MCF 10A (cell line): ENCODE measurements around the gene DACT3. TPM values are rescaled to one million over a fixed set of nuclear protein-coding genes. Genes with fewer than 3 reads are reported as not detected.

ENCODE experiments used
- BruUV-seq: library from RNA; stranded (reverse); fragments of 400-500 nt; replicated peaks from 2 replicates; lab custom pipeline; 2021; lab: Mats Ljungman, UMichigan
- CTCF ChIA-PET: fragments of 300-600 bp; sonication (Branson Sonifier 250); formaldehyde crosslinking; extraction: SDS; loops from one replicate; lab custom pipeline; 2021; ENCODE audit warnings: antibody characterized with exemption, inconsistent platforms; lab: Yijun Ruan, JAX
- POLR2A ChIA-PET: fragments of 300-600, 350-650 bp; sonication (Branson Sonifier 250); formaldehyde crosslinking; extraction: SDS; loops from one replicate; lab custom pipeline; 2020; ENCODE audit warnings: antibody characterized with exemption, inconsistent platforms; lab: Yijun Ruan, JAX
- DNase-seq: peaks from one replicate; pipeline ENCODE4 v3.0.0-alpha.2; 2018; ENCODE audit not compliant: unreplicated experiment
- H3K27ac Mint-ChIP-seq: one replicate; pipeline ENCODE4 v1.8.0; 2022; ENCODE audit warnings: mild to moderate bottlenecking, low read depth, mixed read lengths; ENCODE audit not compliant: unreplicated experiment
- H3K27me3 Mint-ChIP-seq: one replicate; pipeline ENCODE4 v1.8.0; 2022; ENCODE audit warnings: mixed read lengths; ENCODE audit not compliant: insufficient read depth, unreplicated experiment
- H3K36me3 Mint-ChIP-seq: one replicate; pipeline ENCODE4 v1.8.0; 2022; ENCODE audit warnings: mild to moderate bottlenecking, moderate library complexity, mixed read lengths; ENCODE audit not compliant: insufficient read depth, unreplicated experiment
- H3K4me1 Mint-ChIP-seq: one replicate; pipeline ENCODE4 v1.8.0; 2022; ENCODE audit warnings: mixed read lengths; ENCODE audit not compliant: insufficient read depth, unreplicated experiment
- H3K4me3 Mint-ChIP-seq: one replicate; pipeline ENCODE4 v1.8.0; 2022; ENCODE audit warnings: mild to moderate bottlenecking, moderate library complexity, mixed read lengths; ENCODE audit not compliant: unreplicated experiment
- H3K9me3 Mint-ChIP-seq: one replicate; pipeline ENCODE4 v1.8.0; 2022; ENCODE audit warnings: mixed read lengths; ENCODE audit not compliant: unreplicated experiment
- intact Hi-C: fragments of 100-400 bp; cut with micrococcal nuclease; formaldehyde crosslinking; loops from 2 replicates; pipeline ENCODE4 v1.14.1; 2022
- total RNA-seq: library from RNA; stranded (reverse); gene quantifications from 2 replicates; pipeline ENCODE4 v1.2.3, GENCODE V29; 2022
- TF ChIP-seq, protein P1 (sequence below): fragments of 200-600 bp; IDR thresholded peaks from one replicate; pipeline ENCODE4 v1.8.0; 2022; ENCODE audit warnings: antibody characterized with exemption, mild to moderate bottlenecking; ENCODE audit not compliant: unreplicated experiment

DACT3 gene
- total RNA-seq, 1 experiment from 2014 or later: 0.09 TPM

DNA sequence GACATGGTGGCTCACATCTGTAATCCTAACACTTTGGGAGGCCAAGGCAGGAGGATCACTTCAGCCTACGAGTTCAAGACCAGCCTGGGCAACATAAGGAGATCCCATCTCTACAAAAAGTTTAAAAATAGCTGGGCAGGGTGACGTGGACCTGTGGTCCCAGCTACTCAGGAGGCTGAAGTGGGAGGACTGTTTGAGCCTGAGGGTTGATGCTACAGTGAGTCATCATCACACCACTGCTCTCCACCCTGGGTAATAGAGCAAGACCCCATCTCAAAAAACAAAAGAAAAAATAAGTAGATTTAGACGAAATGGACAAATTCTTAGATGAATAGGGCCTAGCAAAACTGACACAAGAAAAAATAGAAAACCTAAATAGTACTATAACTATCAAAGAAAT, 14.6 kb downstream of the DACT3 start:
- Mint-ChIP-seq H3K36me3 (peaks cover 6% of the 10 kb centered on the region), H3K27me3 (peaks cover 12% of the 10 kb centered on the region), H3K4me1 (no peaks in the 10 kb centered on the region), H3K4me3 (no peak overlapping the region), H3K27ac (no peak overlapping the region), H3K9me3 (no peaks in the 10 kb centered on the region)
- intact Hi-C loops: no loop called here
- CTCF ChIA-PET: interaction anchor here (1.5 kb wide), 1 partner anchor 33 kb away, joined by 4 read pairs; no protein-coding TSS in a partner anchor
- POLR2A ChIA-PET: interaction anchor here (1.0 kb wide), 1 partner anchor 46 kb away, joined by 3 read pairs; no protein-coding TSS in a partner anchor
- no TSS peak for BruUV-seq
- no peak for DNase-seq
- TF ChIP-seq, protein P1, sequence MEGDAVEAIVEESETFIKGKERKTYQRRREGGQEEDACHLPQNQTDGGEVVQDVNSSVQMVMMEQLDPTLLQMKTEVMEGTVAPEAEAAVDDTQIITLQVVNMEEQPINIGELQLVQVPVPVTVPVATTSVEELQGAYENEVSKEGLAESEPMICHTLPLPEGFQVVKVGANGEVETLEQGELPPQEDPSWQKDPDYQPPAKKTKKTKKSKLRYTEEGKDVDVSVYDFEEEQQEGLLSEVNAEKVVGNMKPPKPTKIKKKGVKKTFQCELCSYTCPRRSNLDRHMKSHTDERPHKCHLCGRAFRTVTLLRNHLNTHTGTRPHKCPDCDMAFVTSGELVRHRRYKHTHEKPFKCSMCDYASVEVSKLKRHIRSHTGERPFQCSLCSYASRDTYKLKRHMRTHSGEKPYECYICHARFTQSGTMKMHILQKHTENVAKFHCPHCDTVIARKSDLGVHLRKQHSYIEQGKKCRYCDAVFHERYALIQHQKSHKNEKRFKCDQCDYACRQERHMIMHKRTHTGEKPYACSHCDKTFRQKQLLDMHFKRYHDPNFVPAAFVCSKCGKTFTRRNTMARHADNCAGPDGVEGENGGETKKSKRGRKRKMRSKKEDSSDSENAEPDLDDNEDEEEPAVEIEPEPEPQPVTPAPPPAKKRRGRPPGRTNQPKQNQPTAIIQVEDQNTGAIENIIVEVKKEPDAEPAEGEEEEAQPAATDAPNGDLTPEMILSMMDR: no peak

DNA sequence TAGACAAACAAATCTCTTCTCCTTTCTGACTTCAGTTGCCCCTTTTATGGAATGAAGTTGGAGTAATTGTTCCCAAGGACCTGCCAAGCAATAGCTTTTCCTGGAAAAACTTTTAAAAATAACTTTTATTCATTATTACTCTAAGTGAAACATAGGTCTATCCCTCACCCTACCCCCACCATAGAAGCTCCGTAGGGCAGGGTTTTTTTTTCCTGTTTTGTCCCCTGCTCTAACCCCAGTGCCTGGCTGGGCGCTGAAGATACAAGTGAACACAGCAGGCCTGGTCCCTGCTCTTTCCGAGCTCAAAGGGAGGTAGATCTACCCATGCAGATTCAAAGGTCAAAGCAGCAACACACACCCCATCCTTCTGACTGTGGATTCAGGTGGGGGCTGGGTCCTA, 16.3 kb downstream of the DACT3 start:
- Mint-ChIP-seq H3K36me3 (no peaks in the 10 kb centered on the region), H3K27ac (no peak overlapping the region), H3K27me3 (peaks cover 23% of the 10 kb centered on the region), H3K9me3 (no peaks in the 10 kb centered on the region), H3K4me1 (no peaks in the 10 kb centered on the region), H3K4me3 (no peak overlapping the region)
- ChIA-PET CTCF (interaction anchor here (0.6 to 1.1 kb wide), 3 partner anchors 59 to 571 kb away, joined by 3 to 4 read pairs (median 4); no protein-coding TSS in a partner anchor), POLR2A (interaction anchor here (1.4 kb wide), 1 partner anchor 13 kb away, joined by 4 read pairs; no protein-coding TSS in a partner anchor)
- intact Hi-C loops: no loop called here
- TF ChIP-seq, protein P1: no peak
- BruUV-seq: no TSS peak
- DNase-seq: no peak

DNA sequence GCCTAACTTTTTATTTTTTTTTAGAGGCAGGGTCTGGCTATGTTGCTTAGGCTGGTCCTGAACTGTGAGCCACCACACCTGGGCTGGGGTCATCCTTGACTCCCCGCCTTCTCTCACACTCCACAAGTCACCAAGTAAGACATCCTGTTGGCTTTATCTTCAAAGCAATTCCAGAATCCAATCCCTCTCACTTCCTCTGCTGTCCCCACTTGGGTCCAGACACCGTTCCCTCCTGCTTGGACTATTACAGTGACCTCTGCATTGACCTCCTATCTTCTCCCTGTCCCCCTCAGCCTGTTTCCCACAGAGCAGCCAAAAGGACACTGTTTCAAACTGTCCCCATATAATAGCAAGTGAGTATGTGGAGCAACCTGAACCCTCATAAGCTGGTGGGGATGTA, 20.3 kb downstream of the DACT3 start:
- TF ChIP-seq, protein P1: no peak
- ChIA-PET POLR2A (no interaction called here), CTCF (interaction anchor here (0.6 to 1.3 kb wide), 3 partner anchors 21 to 351 kb away, joined by 3 to 4 read pairs (median 3); no protein-coding TSS in a partner anchor)
- no peak for DNase-seq
- Mint-ChIP-seq H3K36me3 (no peaks in the 10 kb centered on the region), H3K27me3 (peaks cover 11% of the 10 kb centered on the region), H3K4me3 (peak overlapping the region; percentile 22), H3K9me3 (no peaks in the 10 kb centered on the region), H3K4me1 (no peaks in the 10 kb centered on the region), H3K27ac (no peak overlapping the region)
- BruUV-seq: no TSS peak
- intact Hi-C loops: no loop called here

DNA sequence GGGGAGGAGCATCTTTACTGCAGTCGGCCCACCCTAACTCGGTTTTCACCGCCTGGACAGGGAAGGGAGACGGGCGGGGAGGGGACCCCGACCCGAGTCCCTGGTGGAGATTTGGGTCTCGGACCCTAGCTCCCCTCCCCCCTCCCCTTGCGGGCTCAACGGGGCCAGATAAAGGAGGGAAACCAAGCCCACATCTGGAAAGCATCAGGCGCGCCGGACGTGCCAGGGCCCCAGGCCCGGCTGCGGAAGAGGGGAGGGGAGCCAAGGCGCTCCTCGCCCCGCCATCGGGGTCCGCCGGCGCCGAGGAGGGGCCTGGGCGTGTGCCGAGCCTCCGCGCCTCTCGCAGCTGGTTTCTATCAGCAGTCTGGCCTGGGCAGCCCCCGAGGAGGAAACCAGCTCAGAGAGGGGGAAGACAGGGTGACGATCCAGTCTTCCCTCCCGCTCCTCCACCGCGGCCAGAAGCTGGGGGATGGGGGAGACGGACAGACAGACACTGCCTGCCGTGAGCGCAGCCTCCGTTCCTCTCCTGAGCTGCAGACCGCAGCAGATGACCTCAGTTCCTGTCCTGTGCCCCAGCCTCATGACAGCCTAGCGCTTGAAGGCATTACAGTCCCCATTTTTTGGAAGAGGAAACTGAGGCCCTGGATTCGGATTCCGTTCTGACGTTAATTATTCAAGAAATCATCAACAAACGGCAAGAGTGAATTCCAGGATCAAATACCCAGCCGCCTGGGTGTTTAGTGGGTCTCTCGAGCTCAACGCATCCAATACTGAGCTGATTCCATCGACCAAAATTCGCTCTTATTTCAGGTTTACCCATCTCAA, 21.4 kb downstream of the DACT3 start:
- CTCF ChIA-PET: interaction anchor here (0.6 to 0.9 kb wide), 3 partner anchors 11 to 66 kb away, joined by 3 to 5 read pairs (median 3); no protein-coding TSS in a partner anchor
- peaks cover 11% of the 10 kb centered on the region for H3K27me3 Mint-ChIP-seq
- no peaks in the 10 kb centered on the region for H3K4me1 Mint-ChIP-seq
- H3K4me3 Mint-ChIP-seq: no peak overlapping the region
- TF ChIP-seq, protein P1: no peak
- intact Hi-C loops: no loop called here
- no peaks in the 10 kb centered on the region for H3K9me3 Mint-ChIP-seq
- DNase-seq: no peak
- no peaks in the 10 kb centered on the region for H3K36me3 Mint-ChIP-seq
- POLR2A ChIA-PET: interaction anchor here (0.9 kb wide), 1 partner anchor 10 kb away, joined by 6 read pairs; no protein-coding TSS in a partner anchor
- H3K27ac Mint-ChIP-seq: no peak overlapping the region
- BruUV-seq: no TSS peak
